COLO668 (cell line): Measurements from ENCODE around the gene SERPINB2.
"Not testable (repeated sequence)": the region's sequence is repeated elsewhere in the genome, so short reads cannot be mapped to it uniquely, and the experiment has no call there.

Experiments
- DNase-seq: peaks from one replicate; lab custom pipeline; 2025; ENCODE audit not compliant: unreplicated experiment; lab: John Stamatoyannopoulos, UW

Gene SERPINB2

GRCh38 chr18:63888470-63889190 is 1.1 kb downstream of the SERPINB2 start:
- no peak for DNase-seq

- no peak for DNase-seq
Observed at GRCh38 chr18:63889626-63890025, 2.1 kb downstream of the SERPINB2 start.

- no peak for DNase-seq
Observed at GRCh38 chr18:63890237-63890949, 2.9 kb downstream of the SERPINB2 start.

GRCh38 chr18:63890950-63891304 is 3.4 kb downstream of the SERPINB2 start:
- DNase-seq, result no peak

GRCh38 chr18:63892566-63892965 is 5.1 kb downstream of the SERPINB2 start:
- DNase-seq, result no peak

GRCh38 chr18:63894106-63894772 is 6.7 kb downstream of the SERPINB2 start:
- DNase-seq, result no peak

- no peak for DNase-seq
Observed at GRCh38 chr18:63895190-63895589, 7.7 kb downstream of the SERPINB2 start.

- DNase-seq, result no peak
Observed at GRCh38 chr18:63897072-63897471, 9.6 kb downstream of the SERPINB2 start.

- no peak for DNase-seq
Observed at GRCh38 chr18:63899206-63899605, 11.7 kb downstream of the SERPINB2 start.

- no peak for DNase-seq
Observed at GRCh38 chr18:63903851-63904570, 16.5 kb downstream of the SERPINB2 start.

- DNase-seq, result no peak
Observed at GRCh38 chr18:63904694-63905093, 17.2 kb downstream of the SERPINB2 start.

GRCh38 chr18:63905361-63905760 is 17.9 kb downstream of the SERPINB2 start:
- no peak for DNase-seq

- no peak for DNase-seq
Observed at GRCh38 chr18:63906056-63906455, 18.6 kb downstream of the SERPINB2 start.

GRCh38 chr18:63907664-63908063 is 20.2 kb downstream of the SERPINB2 start, which contains the start of gene SERPINB10:
SERPINB10 (plus strand) TSS chr18:63907958; CDS start chr18:63915511, 7,553 bp downstream.
- DNase-seq, result no peak

GRCh38 chr18:63908858-63909257 is 21.4 kb downstream of the SERPINB2 start:
- no peak for DNase-seq

GRCh38 chr18:63909870-63910269 is 22.4 kb downstream of the SERPINB2 start:
- DNase-seq, result no peak

GRCh38 chr18:63917817-63918216 is 30.3 kb downstream of the SERPINB2 start:
- no peak for DNase-seq

GRCh38 chr18:63922049-63922448 is 34.5 kb downstream of the SERPINB2 start:
- DNase-seq, result no peak

- DNase-seq, result no peak
Observed at GRCh38 chr18:63924551-63924950, 37.0 kb downstream of the SERPINB2 start.

GRCh38 chr18:63928331-63928730 is 40.8 kb downstream of the SERPINB2 start:
- DNase-seq, result no peak

- DNase-seq, result not testable (repeated sequence)
Observed at GRCh38 chr18:63929369-63929768, 41.9 kb downstream of the SERPINB2 start.
